Stimulated activated CD4-positive, alpha-beta T cell treated with anti-CD3 and anti-CD28 coated beads, TNF-alpha, amount 100 ng/mL, for 24 hours (primary cell): Measurements from ENCODE around the gene HMGB2.
A peak's percentile ranks its signal among the peaks of the same experiment; 100 is the strongest.

ENCODE experiments used
- DNase-seq, 3 experiments: peaks; one replicate each; pipeline ENCODE4 v3.0.0-alpha.2; 2020; ENCODE audit warnings: low read depth in 3 of 3

Gene HMGB2

DNA sequence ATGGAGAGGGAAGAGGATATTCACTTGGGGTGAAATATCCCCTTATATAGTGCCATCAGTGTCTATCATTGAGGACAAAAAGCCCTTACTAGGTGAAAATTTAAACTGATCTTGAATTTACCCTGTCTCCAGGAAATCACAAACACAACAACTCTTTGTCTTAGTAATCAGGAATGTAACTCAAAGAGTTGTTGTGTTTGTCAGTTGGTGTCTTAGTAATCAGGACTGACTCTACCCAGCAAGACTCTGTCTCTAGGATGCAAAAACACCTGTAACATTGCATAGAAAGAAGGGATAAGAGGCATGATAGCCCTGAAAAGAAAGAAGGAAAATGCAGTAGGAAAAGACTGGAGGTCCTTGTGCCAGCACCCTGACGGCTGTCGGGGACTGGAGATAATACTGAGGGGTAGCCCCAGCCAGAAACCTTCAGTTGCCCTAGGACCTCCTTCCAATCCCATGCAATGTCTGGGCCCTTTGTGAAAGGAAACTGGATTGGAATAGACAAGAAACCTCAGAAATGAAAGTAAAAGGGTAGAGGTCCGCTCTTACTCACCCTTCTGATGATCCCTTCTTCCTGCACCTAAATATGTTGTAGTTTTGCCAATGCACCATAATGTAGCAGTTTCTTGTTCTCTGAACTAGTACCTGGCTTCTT is 45.3 kb downstream of the HMGB2 start:
- DNase-seq, result no peak

DNA sequence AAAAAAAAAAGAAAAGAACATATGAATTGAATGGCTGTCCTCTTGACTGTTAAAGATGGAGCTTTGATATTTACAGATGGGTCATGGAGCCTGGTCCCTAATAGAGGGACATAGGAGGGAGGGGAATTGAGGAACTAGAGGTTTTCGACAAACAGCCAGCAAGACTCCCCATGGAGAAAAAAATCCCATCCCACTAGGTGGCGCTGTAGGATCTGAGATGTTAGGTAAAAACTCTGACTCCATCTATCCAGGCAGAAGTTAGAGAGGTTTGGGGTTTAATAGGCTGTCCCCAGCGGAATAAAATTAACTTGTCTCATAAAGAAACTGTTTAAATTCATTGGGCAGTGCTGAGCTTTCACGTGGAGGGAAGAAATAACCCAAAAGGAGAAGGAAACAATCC is 45.9 kb downstream of the HMGB2 start:
- peak; percentile 57 to 66 (median 60) for DNase-seq

GRCh38 chr4:173287486-173287885 is 46.7 kb downstream of the HMGB2 start:
- no peak for DNase-seq

DNA sequence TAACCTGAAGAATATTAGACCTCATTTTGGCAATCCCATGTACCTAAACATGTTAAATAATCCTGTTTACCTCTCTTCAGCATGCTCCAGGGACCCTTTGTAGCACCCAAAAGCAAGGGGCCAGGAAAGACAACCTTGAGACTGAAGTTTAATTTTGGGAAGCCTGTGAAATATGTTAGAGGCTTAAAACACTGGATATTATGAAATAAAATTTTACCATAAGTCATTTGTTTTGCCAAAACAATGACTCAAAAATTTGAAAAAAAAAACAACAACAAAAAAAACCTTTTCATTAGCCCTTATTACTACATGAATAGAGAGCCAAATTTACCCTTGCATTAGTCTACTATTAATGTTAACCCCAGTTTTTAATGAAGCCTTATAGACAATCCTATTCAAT is 49.7 kb downstream of the HMGB2 start:
- DNase-seq, result no peak

DNA sequence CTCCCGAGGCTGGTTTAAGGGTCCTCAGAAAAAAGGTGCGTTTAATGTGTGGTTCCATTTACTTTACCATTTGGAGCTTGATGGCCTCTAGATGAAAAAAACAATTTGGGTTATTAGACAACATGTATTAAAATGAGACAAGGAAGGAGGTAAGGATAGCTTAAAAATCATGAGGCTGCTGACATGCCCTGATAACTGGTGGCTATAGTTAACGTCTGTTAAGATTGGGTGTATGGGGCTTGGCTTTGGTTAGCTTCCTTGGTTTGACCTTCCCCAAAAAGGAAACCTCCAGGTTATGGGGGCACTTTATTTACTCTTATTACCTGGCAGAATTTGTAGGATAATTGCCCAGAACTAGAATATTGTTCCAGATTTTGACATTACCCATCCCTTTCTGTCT is 51.5 kb downstream of the HMGB2 start:
- no peak for DNase-seq

- no peak for DNase-seq
Measured at GRCh38 chr4:173282256-173282562, 51.9 kb downstream of the HMGB2 start.

- no peak for DNase-seq
Measured at GRCh38 chr4:173281406-173282255, 52.5 kb downstream of the HMGB2 start.
